ENCODE results near the gene RILP. TPM values are rescaled to one million over a fixed set of nuclear protein-coding genes. Genes with fewer than 3 reads are reported as not detected.
A peak's percentile ranks its signal among the peaks of the same experiment; 100 is the strongest.

RILP gene
- total and polyA plus RNA-seq, 2 of the 4 experiments (the other 2 are of a cell fraction) = 3.9 to 6.0 TPM

DNA sequence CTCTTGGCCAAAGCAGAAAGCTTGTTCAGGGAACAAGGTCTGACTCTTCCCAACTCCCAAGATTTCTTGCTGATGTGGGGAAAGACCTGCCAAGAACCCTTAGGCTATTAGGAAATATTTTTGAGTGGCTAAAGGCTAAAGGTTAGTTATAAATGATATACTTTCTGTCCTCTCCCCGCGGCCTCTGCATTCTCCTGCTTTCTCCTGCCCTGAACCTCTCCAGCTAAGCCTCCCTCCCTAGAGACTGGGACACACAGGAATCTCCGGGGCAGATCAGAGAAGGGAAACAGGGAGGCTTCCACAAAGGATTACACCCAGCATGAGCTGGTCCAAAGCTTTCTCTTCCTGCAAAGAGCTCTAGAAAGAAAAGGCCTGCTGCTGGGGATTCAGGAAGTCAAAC is 23.3 kb downstream of the RILP start:
- CTCF ChIA-PET = interaction anchor here (1.3 to 1.6 kb wide), 2 partner anchors 49 to 53 kb away, joined by 3 to 6 read pairs; no protein-coding TSS in a partner anchor
- Histone ChIP-seq H4K20me1 (ENCODE audit: insufficient read depth, low read length) (no peaks in the 10 kb centered on the region), H4K91ac (ENCODE audit: insufficient read depth, low read depth, low read length) (no peak overlapping the region), H3K79me1 (ENCODE audit: low read depth in 1 of 2, low read length in 2 of 2) (no peaks in the 10 kb centered on the region), H4K8ac (ENCODE audit: low read depth in 2 of 2, low read length in 2 of 2) (no peak overlapping the region), H2AK9ac (replicated peaks; ENCODE audit: low read depth, low read length, poor library complexity) (peak overlapping the region; percentile 47), H2BK15ac (ENCODE audit: low read depth, low read length) (no peak overlapping the region), H3K56ac (ENCODE audit: extremely low read depth, insufficient read depth, low read length) (no peak overlapping the region), H3K36me3 (ENCODE audit: control insufficient read depth, insufficient read depth, low read length) (no peaks in the 10 kb centered on the region), H2BK20ac (ENCODE audit: low read depth, low read length) (no peak overlapping the region), H3K4me3 (ENCODE audit: insufficient read depth, low read depth, low read length) (no peak overlapping the region), H3K4me2 (ENCODE audit: low read depth, low read length) (no peak overlapping the region), H3K4ac (ENCODE audit: low read depth, low read length) (no peak overlapping the region), H2AFZ (replicated peaks; ENCODE audit: low read length, poor library complexity) (peak overlapping the region; percentile 23), H2BK5ac (ENCODE audit: low read depth, low read length, poor library complexity, severe bottlenecking) (no peak overlapping the region), H3K4me1 (ENCODE audit: control insufficient read depth, insufficient read depth, low read length) (peaks cover 5% of the 10 kb centered on the region), H3K9me1 (ENCODE audit: insufficient read depth, low read length) (no peaks in the 10 kb centered on the region), H3K27me3 (ENCODE audit: control insufficient read depth, insufficient read depth, low read length) (peaks cover 9% of the 10 kb centered on the region; the same call in 1 of the 2 replicates), H3K9ac (ENCODE audit: low read depth, low read length) (no peak overlapping the region), H3K27ac (ENCODE audit: insufficient read depth, low read length) (no peak overlapping the region), H4K5ac (ENCODE audit: low read depth, low read length) (no peak overlapping the region), H3K14ac (replicated peaks; ENCODE audit: low read depth, low read length) (no peak overlapping the region), H2AK5ac (ENCODE audit: low read depth, low read length) (no peak overlapping the region), H3K9me3 (ENCODE audit: control insufficient read depth, insufficient read depth, low read length) (no peaks in the 10 kb centered on the region), H3K18ac (ENCODE audit: low read depth, low read length) (no peak overlapping the region), H2BK120ac (ENCODE audit: low read depth, low read length) (no peak overlapping the region), H3K23ac (ENCODE audit: low read depth, low read length) (no peak overlapping the region)
- WGBS, 2 experiments (ENCODE audit: extremely low coverage in 2 of 2, insufficient read length in 1 of 2) = no CpG with 5 or more reads among the region's 3 CpGs
- in situ Hi-C loops (cut with MboI; ENCODE audit: low sequenced_read_pairs) = no loop called here
- ATAC-seq (ENCODE audit: low read depth) = no peak
- no TSS peak for BruUV-seq (replicated peaks)
- DNase-seq = no peak
- intact Hi-C loops (cut with micrococcal nuclease) = loop anchor here (5.0 kb wide), 1 partner anchor 34 kb away; no protein-coding TSS in a partner anchor
- POLR2A ChIA-PET (ENCODE audit: unreplicated experiment) = no interaction called here
- dilution Hi-C loops (cut with HindIII; ENCODE audit: low sequenced_read_pairs, unreplicated experiment) = no loop called here
- TF ChIP-seq CHD1 (IDR thresholded peaks at IDR 0.05; ENCODE audit: low read depth, low read length) = no peak
- TF ChIP-seq POLR2A (IDR thresholded peaks at IDR 0.05; ENCODE audit: low read depth, low read length) = no peak
- TF ChIP-seq RCOR1 (IDR thresholded peaks at IDR 0.05; ENCODE audit: insufficient replicate concordance, low read length) = no peak
- no peak for TF ChIP-seq MAFK (IDR thresholded peaks at IDR 0.05; ENCODE audit: low read depth, low read length)
- TF ChIP-seq CEBPB (IDR thresholded peaks at IDR 0.05; ENCODE audit: low read depth, low read length) = no peak
- TF ChIP-seq SMC3 (IDR thresholded peaks at IDR 0.05; ENCODE audit: low read depth, low read length) = no peak
- no peak for TF ChIP-seq FOS (IDR thresholded peaks at IDR 0.05; ENCODE audit: low read depth, low read length)
- TF ChIP-seq, protein P1, sequence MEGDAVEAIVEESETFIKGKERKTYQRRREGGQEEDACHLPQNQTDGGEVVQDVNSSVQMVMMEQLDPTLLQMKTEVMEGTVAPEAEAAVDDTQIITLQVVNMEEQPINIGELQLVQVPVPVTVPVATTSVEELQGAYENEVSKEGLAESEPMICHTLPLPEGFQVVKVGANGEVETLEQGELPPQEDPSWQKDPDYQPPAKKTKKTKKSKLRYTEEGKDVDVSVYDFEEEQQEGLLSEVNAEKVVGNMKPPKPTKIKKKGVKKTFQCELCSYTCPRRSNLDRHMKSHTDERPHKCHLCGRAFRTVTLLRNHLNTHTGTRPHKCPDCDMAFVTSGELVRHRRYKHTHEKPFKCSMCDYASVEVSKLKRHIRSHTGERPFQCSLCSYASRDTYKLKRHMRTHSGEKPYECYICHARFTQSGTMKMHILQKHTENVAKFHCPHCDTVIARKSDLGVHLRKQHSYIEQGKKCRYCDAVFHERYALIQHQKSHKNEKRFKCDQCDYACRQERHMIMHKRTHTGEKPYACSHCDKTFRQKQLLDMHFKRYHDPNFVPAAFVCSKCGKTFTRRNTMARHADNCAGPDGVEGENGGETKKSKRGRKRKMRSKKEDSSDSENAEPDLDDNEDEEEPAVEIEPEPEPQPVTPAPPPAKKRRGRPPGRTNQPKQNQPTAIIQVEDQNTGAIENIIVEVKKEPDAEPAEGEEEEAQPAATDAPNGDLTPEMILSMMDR (conservative IDR thresholded peaks at IDR 0.05; ENCODE audit: low read depth, low read length) = no peak
- TF ChIP-seq RAD21 (IDR thresholded peaks at IDR 0.05; ENCODE audit: low read length) = no peak
- no peak for TF ChIP-seq MXI1 (IDR thresholded peaks at IDR 0.05; ENCODE audit: borderline replicate concordance, low read depth, low read length)
- TF ChIP-seq, protein P2, sequence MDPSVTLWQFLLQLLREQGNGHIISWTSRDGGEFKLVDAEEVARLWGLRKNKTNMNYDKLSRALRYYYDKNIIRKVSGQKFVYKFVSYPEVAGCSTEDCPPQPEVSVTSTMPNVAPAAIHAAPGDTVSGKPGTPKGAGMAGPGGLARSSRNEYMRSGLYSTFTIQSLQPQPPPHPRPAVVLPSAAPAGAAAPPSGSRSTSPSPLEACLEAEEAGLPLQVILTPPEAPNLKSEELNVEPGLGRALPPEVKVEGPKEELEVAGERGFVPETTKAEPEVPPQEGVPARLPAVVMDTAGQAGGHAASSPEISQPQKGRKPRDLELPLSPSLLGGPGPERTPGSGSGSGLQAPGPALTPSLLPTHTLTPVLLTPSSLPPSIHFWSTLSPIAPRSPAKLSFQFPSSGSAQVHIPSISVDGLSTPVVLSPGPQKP (IDR thresholded peaks at IDR 0.05; ENCODE audit: borderline replicate concordance, low read depth, low read length) = no peak
- no peak for TF ChIP-seq NFE2L2 (IDR thresholded peaks at IDR 0.05; ENCODE audit: low read depth, low read length)
- TF ChIP-seq, protein P3, sequence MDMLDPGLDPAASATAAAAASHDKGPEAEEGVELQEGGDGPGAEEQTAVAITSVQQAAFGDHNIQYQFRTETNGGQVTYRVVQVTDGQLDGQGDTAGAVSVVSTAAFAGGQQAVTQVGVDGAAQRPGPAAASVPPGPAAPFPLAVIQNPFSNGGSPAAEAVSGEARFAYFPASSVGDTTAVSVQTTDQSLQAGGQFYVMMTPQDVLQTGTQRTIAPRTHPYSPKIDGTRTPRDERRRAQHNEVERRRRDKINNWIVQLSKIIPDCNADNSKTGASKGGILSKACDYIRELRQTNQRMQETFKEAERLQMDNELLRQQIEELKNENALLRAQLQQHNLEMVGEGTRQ (IDR thresholded peaks at IDR 0.05; ENCODE audit: low read depth, low read length) = no peak
- no peak for TF ChIP-seq MAZ (IDR thresholded peaks at IDR 0.05; ENCODE audit: borderline replicate concordance, low read depth, low read length)
- TF ChIP-seq BHLHE40 (IDR thresholded peaks at IDR 0.05; ENCODE audit: low read depth, low read length) = no peak
- TF ChIP-seq RFX5 (IDR thresholded peaks at IDR 0.05; ENCODE audit: low read depth, low read length) = no peak

All from IMR-90 (cell line).